C4-2B (cell line): Measurements from ENCODE around the gene LGSN.

Experiments used
- H3K27ac ChIP-seq: fragments of 450-650 bp; 2 replicates; pipeline ENCODE4 v1.5.1; 2017
- ZFX ChIP-seq: fragments of 450-650 bp; IDR thresholded peaks from 2 replicates; pipeline ENCODE4 v1.6.1; 2017
- TF ChIP-seq, protein P1 (sequence below): fragments of 450-650 bp; conservative IDR thresholded peaks from 2 replicates; pipeline ENCODE4 v1.5.1; 2017; ENCODE audit warnings: mild to moderate bottlenecking

Gene LGSN

DNA sequence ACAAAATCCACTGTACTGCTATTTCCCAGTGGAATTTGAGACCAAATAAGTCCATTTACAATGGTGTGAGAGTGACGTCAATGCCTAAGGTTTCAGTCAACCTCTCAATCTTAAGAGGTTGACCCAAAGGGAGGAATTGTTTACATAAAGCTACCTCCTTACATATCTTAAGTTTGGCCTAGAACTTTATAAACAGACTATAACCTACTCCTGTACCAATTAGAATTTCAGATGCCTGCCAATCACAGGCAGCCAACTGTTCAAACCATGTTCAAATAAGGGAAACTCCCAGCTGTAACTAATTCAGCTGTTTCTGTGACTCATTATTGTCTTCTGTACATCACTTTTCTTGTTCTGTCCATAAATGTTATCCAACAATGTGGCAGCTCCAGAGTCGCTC lies 14.5 kb downstream of the LGSN start:
- TF ChIP-seq, protein P1, sequence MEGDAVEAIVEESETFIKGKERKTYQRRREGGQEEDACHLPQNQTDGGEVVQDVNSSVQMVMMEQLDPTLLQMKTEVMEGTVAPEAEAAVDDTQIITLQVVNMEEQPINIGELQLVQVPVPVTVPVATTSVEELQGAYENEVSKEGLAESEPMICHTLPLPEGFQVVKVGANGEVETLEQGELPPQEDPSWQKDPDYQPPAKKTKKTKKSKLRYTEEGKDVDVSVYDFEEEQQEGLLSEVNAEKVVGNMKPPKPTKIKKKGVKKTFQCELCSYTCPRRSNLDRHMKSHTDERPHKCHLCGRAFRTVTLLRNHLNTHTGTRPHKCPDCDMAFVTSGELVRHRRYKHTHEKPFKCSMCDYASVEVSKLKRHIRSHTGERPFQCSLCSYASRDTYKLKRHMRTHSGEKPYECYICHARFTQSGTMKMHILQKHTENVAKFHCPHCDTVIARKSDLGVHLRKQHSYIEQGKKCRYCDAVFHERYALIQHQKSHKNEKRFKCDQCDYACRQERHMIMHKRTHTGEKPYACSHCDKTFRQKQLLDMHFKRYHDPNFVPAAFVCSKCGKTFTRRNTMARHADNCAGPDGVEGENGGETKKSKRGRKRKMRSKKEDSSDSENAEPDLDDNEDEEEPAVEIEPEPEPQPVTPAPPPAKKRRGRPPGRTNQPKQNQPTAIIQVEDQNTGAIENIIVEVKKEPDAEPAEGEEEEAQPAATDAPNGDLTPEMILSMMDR: no peak
- TF ChIP-seq ZFX: no peak
- no peak overlapping the region for H3K27ac ChIP-seq

DNA sequence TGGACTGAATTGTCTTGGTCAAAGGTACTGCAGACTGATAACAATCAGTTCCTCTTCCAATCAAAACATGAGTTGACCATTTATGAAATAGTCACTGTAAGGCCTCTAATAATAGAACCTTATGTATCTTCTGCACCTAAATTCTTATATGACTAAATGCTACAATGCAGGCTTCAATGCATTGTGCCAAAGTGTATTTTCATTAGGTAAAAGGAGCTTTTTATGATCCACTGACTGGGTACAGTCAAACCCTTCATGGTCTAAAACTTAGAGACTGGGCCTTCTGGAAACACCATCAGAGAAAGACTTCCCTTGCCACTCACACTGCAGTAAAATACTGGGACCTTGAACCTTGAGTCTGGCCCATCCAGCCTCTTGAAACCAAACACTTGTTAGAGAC lies 16.3 kb downstream of the LGSN start:
- TF ChIP-seq ZFX: no peak
- TF ChIP-seq, protein P1: no peak
- H3K27ac ChIP-seq: no peak overlapping the region

DNA sequence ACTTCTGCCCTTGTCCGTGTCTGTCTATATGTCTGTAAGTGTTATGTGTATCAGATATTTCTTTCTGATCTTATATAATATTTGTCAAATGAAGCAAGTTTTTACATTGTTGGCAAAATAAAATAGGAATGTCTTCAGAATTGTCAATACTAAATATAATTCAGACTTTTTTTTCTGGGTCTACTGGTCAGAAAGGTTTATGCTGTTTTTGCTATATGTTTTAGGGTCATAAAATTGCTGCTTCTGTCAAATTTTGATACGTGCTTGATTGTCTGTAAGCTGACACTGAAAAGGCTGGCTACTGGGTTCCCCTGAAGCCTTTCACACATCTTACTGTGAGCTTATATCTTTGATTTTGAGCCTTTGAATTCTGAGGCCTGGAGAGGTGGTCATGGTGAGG lies 20.1 kb downstream of the LGSN start:
- TF ChIP-seq, protein P1: no peak
- TF ChIP-seq ZFX: no peak
- H3K27ac ChIP-seq: no peak overlapping the region

DNA sequence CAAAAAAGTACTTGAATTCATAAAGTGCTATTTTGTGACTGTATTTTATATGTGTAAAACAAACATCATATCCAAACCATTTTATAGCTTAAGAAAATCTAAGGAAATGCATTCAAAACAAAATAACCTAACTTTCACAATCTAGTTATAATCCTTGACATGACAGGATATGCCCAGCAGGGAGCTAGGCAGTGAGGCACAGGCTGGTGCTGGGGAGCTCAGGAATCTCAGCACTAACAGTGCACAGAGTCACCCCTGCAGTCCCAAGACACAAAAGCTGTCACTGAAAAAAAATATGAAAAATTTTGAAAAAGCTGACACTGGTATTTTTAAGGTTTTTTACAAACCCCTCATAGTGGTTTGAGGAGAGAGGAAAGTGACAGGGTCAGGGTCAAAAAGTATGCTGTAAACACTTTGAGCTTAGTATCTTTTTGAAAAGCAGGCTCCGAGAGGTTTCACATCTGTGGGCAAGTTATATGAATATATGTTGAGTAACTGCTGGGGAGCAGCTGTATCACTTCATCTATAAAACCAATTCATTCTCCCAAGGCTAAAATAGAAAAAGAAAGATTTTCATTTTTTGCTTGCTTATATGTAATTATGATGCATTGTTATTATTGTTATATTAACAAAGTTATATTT lies 24.1 kb downstream of the LGSN start:
- TF ChIP-seq ZFX: no peak
- TF ChIP-seq, protein P1: no peak

DNA sequence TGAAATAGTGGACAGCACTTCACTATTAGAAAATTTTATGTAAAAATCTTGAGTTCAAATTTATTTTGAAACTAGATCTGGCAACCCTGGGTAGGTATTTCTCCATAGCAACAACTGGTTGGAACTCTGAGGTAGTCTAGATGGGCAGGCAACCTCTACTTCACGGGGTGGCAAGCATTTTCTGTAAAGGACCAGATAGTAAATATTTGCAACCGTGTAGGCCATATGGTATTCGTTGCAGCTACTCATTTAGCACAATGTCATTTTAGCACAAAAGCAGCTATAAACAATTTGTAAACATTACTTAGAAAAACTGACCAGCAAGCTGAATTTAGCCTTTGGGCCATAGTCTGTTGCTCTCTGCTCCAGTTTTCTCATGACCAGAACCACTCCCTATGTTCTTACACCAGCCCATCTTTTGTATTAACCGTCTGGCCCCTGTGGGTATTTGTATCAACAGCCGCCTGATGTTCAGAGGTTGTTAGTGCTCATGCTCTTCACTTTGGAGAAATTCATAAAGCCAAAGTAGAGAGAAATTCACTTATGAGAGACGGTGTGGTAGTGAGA lies 29.2 kb downstream of the LGSN start:
- H3K27ac ChIP-seq: no peak overlapping the region
- TF ChIP-seq, protein P1: no peak
- TF ChIP-seq ZFX: no peak

More for the DNA sequence above, 24.1 kb downstream of the LGSN start:
- no peak overlapping the region for H3K27ac ChIP-seq

DNA sequence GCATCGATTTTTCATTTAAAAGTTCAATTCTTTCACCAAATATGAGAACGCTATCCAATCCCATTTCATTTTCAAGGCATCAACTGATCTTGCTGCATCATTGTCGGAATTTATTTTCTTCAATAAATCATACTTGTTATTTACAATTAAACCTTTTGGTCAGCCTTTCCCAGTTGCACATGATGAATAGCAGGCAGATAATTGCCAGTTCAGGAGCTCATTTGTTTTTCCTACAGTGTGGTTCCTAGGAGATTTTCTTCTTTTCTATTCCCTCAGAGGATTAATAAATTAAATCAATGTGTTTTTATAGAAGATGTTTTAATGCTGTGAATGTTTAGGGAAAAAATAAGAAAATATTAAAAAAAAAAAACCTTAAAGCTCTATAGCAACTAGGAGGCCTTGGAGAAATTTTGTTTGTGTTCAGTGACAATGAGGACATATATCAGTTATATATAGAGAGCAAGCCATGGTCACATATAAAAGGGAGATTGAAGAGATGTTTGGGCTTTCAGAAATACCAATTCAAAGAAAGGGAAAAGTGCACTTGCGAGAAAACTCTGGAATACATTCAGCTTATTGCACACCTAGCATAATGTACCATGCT lies 30.4 kb downstream of the LGSN start:
- no peak overlapping the region for H3K27ac ChIP-seq
- no peak for TF ChIP-seq ZFX
- TF ChIP-seq, protein P1: no peak

DNA sequence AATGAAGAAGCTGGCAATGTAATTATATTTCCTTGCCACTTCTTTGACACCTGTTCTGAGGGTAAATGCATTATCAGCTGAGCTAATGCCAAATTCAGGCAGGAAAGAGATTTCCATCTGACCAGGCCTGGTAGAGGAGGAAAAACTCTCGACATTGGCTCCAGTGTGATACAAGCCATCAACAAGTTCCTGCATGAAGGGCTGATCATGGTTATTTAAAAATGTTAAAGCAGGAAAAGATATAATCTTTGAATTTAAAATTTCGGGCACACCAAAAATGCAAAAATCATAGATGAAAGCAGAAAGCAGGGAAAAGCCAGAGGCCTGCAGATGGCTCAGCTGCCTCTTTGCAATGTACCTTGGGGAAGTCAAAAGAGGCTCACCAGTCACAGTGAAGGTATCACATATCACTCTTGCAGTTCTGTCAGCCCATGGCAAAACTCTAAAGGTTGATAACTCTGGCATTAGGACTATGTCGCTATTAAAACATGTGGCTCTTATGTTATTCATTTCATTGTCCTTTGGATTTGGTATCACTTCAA lies 39.1 kb downstream of the LGSN start:
- TF ChIP-seq, protein P1: no peak
- no peak for TF ChIP-seq ZFX
- no peak overlapping the region for H3K27ac ChIP-seq
